Type B pancreatic cell (in vitro differentiated cells): Measurements from ENCODE around the gene OR8G1. TPM values are rescaled to one million over a fixed set of nuclear protein-coding genes. Genes with fewer than 3 reads are reported as not detected.

Experiments used
- DNase-seq: peaks from one replicate; pipeline ENCODE4 v3.0.0; 2021; ENCODE audit warnings: mixed read lengths; ENCODE audit not compliant: unreplicated experiment; ENCODE audit errors: extremely low spot score
- H3K27ac Mint-ChIP-seq: 2 replicates; pipeline ENCODE4 v1.8.0; 2021; ENCODE audit warnings: mild to moderate bottlenecking, mixed read lengths
- H3K27me3 Mint-ChIP-seq: 2 replicates; pipeline ENCODE4 v1.8.0; 2021; ENCODE audit warnings: mixed read lengths
- H3K36me3 Mint-ChIP-seq: 2 replicates; pipeline ENCODE4 v1.8.0; 2021; ENCODE audit warnings: mixed read lengths
- H3K4me1 Mint-ChIP-seq: one replicate; pipeline ENCODE4 v1.8.0; 2021; ENCODE audit warnings: mixed read lengths; ENCODE audit not compliant: unreplicated experiment
- H3K4me3 Mint-ChIP-seq: 2 replicates; pipeline ENCODE4 v1.8.0; 2021; ENCODE audit warnings: mild to moderate bottlenecking, mixed read lengths
- H3K9me3 Mint-ChIP-seq: 2 replicates; pipeline ENCODE4 v1.8.0; 2021; ENCODE audit warnings: mixed read lengths
- CTCF ChIP-seq: fragments of 200-600 bp; sonication (generic); conservative IDR thresholded peaks from 2 replicates; pipeline ENCODE4 v1.5.0; 2021; ENCODE audit warnings: antibody characterized with exemption, mild to moderate bottlenecking
- total RNA-seq: library from RNA; stranded (reverse); gene quantifications from 2 replicates; pipeline ENCODE4 v1.2.1, GENCODE V29; 2021; ENCODE audit warnings: low replicate concordance

The OR8G1 gene
- total RNA-seq, 1 donor from 2014 or later: not detected

DNA sequence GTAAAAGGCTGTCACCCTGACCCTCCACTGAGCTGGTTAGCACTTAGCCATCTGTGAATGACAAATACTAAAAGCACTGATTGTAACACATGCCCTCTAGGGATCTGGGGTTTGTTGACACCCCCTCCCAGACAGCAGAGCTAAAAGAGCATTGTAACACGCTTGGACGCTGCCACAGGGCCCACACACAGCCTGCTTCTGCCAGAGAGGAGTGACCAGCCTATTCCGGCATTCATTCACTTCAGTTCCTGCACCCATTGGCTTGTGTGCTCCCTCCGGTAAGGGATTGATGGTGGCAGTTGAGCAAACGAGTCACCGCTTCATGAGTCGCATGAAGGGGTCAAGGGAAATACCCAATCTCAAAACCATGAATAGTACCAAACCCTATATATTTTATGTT, 42.0 kb upstream of the OR8G1 start:
- no peak for TF ChIP-seq CTCF
- Mint-ChIP-seq H3K4me3 (no peak overlapping the region), H3K27me3 (no peaks in the 10 kb centered on the region), H3K36me3 (no peaks in the 10 kb centered on the region), H3K27ac (peak overlapping the region; percentile 66), H3K4me1 (no peaks in the 10 kb centered on the region), H3K9me3 (no peaks in the 10 kb centered on the region)
- no peak for DNase-seq

DNA sequence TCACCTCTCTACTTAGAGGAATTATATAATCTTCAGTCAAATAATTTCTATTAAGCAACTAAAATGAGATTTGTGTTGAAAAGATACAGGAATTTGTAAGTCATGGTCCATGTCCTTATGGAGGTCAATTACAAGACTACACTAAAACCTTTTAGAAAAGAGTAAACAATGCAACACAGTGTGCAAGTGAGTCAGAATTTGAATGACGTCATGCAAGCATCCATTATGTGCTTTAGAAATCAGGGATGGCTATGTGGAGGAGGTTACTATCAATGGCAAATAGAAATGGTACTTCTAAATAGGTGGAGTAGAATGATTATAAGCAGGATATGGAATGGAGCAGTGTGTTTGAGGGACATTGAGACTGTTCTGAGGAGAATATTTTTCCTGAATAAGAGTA, 41.2 kb upstream of the OR8G1 start:
- Mint-ChIP-seq H3K36me3 (no peaks in the 10 kb centered on the region), H3K4me1 (no peaks in the 10 kb centered on the region), H3K9me3 (no peaks in the 10 kb centered on the region), H3K4me3 (no peak overlapping the region), H3K27ac (no peak overlapping the region), H3K27me3 (no peaks in the 10 kb centered on the region)
- TF ChIP-seq CTCF: no peak
- DNase-seq: no peak

GRCh38 chr11:124200671-124201070, 40.2 kb upstream of the OR8G1 start:
- H3K27me3 Mint-ChIP-seq: no peaks in the 10 kb centered on the region
- H3K27ac Mint-ChIP-seq: no peak overlapping the region
- H3K4me1 Mint-ChIP-seq: no peaks in the 10 kb centered on the region
- H3K4me3 Mint-ChIP-seq: no peak overlapping the region
- no peaks in the 10 kb centered on the region for H3K36me3 Mint-ChIP-seq
- no peak for DNase-seq
- TF ChIP-seq CTCF: no peak
- H3K9me3 Mint-ChIP-seq: no peaks in the 10 kb centered on the region

DNA sequence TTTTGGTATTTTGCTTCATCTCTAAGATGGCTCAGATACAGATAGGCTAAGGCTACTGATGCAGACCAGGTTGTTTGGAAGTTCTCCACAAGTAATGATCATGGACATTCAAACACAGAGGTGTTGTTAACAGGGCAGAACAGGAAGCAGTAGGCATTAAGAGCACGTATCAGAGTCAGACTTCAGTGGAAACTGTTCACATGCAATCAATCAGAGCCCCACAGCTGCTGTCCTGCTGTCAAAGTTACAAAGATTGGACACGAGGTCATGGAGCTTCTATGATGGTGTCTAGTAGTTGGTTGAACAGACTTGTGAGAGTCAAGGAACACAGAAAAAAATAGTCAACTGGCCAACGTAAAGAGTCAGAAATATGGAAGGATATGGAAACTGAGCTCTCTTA, 37.9 kb upstream of the OR8G1 start:
- Mint-ChIP-seq H3K4me1 (no peaks in the 10 kb centered on the region), H3K36me3 (no peaks in the 10 kb centered on the region), H3K27ac (no peak overlapping the region), H3K9me3 (no peaks in the 10 kb centered on the region), H3K4me3 (no peak overlapping the region), H3K27me3 (peaks cover 4% of the 10 kb centered on the region)
- no peak for DNase-seq
- TF ChIP-seq CTCF: no peak

DNA sequence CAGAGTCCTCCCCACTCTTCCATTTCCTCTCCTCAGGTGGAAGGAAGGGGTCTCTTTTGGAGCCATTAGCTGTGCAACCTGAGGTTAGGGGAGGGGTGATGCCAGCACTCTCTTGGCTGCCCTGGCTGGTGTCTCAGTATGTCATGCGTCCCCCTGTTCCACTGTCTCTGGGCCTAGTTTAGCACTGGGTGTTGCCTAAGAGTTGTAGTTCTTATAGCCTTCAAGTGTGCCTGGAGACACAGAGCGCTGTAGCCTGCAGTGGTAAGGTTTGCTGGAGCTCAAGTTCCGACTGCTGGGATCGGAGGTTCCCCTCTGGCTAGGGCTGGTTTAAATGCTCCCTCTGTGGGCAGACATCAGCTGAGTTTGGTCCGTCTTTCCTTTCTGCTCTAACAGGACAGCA, 36.9 kb upstream of the OR8G1 start:
- DNase-seq: no peak
- Mint-ChIP-seq H3K4me3 (no peak overlapping the region), H3K27me3 (peaks cover 4% of the 10 kb centered on the region), H3K36me3 (no peaks in the 10 kb centered on the region), H3K9me3 (no peaks in the 10 kb centered on the region), H3K4me1 (no peaks in the 10 kb centered on the region), H3K27ac (no peak overlapping the region)
- no peak for TF ChIP-seq CTCF
